Measurements from ENCODE around the gene SV2C.
"Not testable (repeated sequence)": the region's sequence is repeated elsewhere in the genome, so short reads cannot be mapped to it uniquely, and the experiment has no call there.

Gene SV2C

GRCh38 chr5:76082772-76083554, at the start of gene SV2C:
SV2C (plus strand) TSS chr5:76083383; CDS start chr5:76131751, 48,368 bp downstream.
- DNase-seq (ENCODE audit: low spot score), result no peak

- DNase-seq (ENCODE audit: low spot score), result not testable (repeated sequence)
Measured at GRCh38 chr5:76037736-76038151, 45.4 kb upstream of the SV2C start.

- DNase-seq (ENCODE audit: low spot score), result no peak
Measured at GRCh38 chr5:76038212-76038611, 45.0 kb upstream of the SV2C start.

GRCh38 chr5:76040806-76041205, 42.4 kb upstream of the SV2C start:
- no peak for DNase-seq (ENCODE audit: low spot score)

- peak; percentile 17 for DNase-seq (ENCODE audit: low spot score)
Measured at GRCh38 chr5:76041863-76042262, 41.3 kb upstream of the SV2C start.

GRCh38 chr5:76046741-76047140, 36.4 kb upstream of the SV2C start:
- DNase-seq (ENCODE audit: low spot score), result no peak

- no peak for DNase-seq (ENCODE audit: low spot score)
Measured at GRCh38 chr5:76050134-76050533, 33.0 kb upstream of the SV2C start.

- no peak for DNase-seq (ENCODE audit: low spot score)
Measured at GRCh38 chr5:76062502-76063041, 20.6 kb upstream of the SV2C start.

- no peak for DNase-seq (ENCODE audit: low spot score)
Measured at GRCh38 chr5:76065258-76065657, 17.9 kb upstream of the SV2C start.

- no peak for DNase-seq (ENCODE audit: low spot score)
Measured at GRCh38 chr5:76069061-76069735, 14.0 kb upstream of the SV2C start.

- peak; percentile 32 for DNase-seq (ENCODE audit: low spot score)
Measured at GRCh38 chr5:76074487-76075065, 8.6 kb upstream of the SV2C start.

GRCh38 chr5:76081811-76082771, 1.1 kb upstream of the SV2C start:
- DNase-seq (ENCODE audit: low spot score), result no peak

GRCh38 chr5:76083555-76084495, 642 bp downstream of the SV2C start:
- no peak for DNase-seq (ENCODE audit: low spot score)

- no peak for DNase-seq (ENCODE audit: low spot score)
Measured at GRCh38 chr5:76084496-76085242, 1.5 kb downstream of the SV2C start.

GRCh38 chr5:76085243-76085579, 2.0 kb downstream of the SV2C start:
- no peak for DNase-seq (ENCODE audit: low spot score)

- no peak for DNase-seq (ENCODE audit: low spot score)
Measured at GRCh38 chr5:76086095-76086494, 2.9 kb downstream of the SV2C start.

GRCh38 chr5:76089156-76089555, 6.0 kb downstream of the SV2C start:
- not testable (repeated sequence) for DNase-seq (ENCODE audit: low spot score)

- no peak for DNase-seq (ENCODE audit: low spot score)
Measured at GRCh38 chr5:76091351-76091750, 8.2 kb downstream of the SV2C start.

GRCh38 chr5:76099286-76099702, 16.1 kb downstream of the SV2C start:
- no peak for DNase-seq (ENCODE audit: low spot score)

- DNase-seq (ENCODE audit: low spot score), result no peak
Measured at GRCh38 chr5:76099756-76100155, 16.6 kb downstream of the SV2C start.

All from HuH-7 (cell line).